Stimulated activated CD8-positive, alpha-beta memory T cell treated with anti-CD3 and anti-CD28 coated beads, Interleukin-7, amount 100 ng/mL, for 24 hours (primary cell): ENCODE measurements around the gene PPP2R2C.

Source experiments
- DNase-seq: peaks from one replicate; pipeline ENCODE4 v3.0.0-alpha.2; 2020; ENCODE audit warnings: low read depth

PPP2R2C gene

DNA sequence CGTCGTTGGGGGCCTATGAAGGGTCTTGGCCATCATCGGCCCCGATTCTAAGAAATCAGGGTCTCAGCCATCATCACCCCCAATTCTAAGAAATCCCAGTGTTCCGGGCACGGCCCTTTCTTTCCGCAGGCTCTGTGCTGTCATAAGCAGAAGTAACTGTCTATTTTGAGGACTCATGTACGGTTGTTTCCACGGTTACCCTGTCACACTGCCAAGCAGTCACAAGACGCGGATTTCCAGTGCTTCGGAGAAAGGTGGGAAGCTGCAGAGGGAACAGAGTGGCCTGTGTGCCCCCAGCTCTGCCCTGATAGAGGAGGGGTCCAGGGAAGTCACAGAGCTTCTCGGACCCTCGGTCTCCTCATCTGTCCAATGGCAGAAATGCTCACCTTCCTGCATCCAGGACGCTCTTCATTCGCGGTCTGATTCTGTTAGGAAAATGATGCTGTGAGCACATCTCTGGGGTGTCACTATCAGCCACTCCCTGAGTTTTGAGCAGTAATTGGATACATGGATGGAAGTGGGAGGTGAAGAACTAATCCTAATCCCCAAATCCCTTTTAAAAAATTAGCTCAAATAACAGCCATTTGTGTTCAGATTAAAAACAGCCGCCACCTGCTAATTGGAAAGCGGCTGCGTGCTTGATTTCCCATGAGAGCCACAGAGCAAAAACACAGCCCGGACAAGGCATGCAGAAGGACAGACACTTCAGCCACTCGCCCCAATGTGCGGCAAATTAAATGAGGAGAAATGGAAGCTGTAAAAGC lies 129.7 kb downstream of the PPP2R2C start:
- DNase-seq, result no peak

DNA sequence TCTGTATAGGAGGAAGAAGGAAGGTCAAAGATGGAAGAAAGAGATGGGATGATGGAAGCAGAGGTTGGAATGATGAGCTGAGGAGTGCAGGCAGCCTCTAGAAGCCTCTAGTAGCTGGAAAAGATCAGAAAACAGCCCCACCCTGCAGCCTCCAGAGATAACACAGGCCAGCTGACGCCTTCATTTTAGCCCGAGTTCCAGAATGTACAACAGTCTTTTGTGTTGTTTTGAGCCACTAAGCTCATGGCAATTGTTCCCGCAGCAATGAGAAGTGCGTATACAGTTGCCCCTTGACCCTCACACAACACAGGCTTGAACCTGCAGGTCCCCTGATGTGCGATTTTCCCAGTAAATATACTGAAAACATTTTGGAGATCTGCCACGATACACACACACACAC lies 130.7 kb downstream of the PPP2R2C start:
- no peak for DNase-seq

DNA sequence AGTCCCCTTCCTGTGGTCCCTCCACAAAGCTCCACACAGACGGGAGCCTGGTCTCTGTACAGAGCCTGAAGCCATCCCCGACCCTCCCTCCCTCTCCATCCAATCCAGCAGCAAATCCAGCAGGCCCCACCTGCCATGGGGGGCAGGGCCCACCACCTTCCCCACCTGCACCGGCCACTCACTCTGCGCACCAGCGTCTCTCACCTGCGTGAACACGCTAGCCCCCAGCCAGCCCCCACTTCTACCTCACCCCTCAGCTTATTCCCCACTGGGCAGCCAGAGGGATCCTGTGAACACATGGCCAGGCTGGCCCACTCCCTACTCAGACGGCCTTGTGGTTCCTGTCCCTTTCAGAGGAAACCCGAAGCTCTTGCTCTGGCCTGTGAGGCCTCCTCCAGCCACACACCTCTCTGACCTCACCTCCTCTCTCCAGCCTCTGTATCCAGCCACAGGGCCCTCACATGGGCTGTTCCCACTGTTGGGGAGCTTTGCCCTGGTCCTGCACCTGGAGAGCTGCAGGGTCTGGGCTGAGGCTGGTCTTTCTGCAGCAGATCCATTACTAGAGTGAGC lies 131.9 kb downstream of the PPP2R2C start:
- no peak for DNase-seq

DNA sequence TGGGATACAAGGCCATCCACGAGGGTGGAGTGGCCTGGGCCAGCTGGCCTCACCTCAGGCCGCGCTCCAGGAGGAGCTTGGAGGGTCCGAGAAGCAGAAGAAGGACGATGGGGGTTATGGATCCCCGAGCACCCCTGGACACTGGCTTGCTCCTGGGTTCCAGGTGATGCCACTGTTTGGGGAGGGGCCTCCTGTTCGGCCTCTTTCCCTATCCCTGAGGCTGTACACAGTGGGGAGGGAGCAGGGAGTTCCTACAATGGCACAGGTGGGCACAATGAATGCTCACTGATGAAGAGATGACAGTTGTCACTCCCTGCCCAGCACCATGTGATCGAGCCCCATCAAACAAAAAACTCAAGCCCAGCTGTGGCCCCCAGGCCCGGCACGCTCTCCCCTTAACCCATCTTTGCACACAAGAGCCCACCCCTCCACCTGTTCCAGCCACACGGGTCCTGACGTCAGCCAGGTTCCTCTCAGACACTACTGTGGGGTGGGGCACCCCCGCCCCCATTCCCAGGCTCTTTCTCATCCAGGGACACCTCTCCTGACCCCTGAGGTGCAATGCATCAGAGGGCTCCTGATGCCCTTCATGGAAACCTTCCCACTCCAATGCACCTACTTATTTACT lies 132.5 kb downstream of the PPP2R2C start:
- DNase-seq, result no peak

DNA sequence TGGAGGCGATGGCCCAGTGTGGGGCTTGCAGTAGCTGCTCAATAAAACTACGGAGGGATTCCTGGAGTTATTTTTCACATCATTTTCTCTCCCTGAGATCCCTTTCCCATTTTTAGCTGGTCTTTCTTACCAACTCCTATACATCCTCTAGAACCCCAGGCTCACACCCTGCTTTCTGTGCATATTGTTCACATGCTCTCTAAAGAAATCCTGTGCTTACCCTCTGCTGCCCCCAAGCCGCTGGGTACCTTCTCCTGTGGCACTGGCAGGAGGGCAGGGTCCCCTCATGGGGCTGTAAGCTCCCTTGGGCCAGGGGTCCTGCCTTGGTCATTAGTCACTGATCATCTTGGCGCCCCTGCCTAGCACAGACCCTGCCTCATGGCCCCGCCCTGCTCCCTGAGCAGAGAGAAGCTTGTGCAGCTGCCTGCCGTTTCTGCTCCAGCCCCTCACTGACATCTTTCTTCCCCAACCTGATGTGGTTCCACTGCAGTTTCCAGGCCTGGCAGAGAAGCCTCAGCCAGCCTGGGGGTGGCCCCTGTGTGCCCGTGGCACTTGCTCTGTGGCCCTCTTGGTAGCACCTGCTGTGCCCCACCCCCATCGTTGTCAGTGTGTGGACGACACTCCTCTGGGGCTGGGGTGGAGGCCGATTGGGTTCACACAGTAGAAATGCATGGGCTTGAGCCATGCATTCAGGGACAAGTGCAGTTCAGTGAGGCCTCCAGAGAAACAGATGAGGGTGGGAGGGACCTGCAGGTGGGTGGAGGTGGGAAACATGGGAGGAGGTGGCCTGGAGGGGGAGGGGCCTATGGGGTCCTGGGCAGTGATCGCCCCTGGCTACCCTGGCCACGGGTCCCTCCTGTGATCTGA lies 133.2 kb downstream of the PPP2R2C start:
- DNase-seq, result no peak

DNA sequence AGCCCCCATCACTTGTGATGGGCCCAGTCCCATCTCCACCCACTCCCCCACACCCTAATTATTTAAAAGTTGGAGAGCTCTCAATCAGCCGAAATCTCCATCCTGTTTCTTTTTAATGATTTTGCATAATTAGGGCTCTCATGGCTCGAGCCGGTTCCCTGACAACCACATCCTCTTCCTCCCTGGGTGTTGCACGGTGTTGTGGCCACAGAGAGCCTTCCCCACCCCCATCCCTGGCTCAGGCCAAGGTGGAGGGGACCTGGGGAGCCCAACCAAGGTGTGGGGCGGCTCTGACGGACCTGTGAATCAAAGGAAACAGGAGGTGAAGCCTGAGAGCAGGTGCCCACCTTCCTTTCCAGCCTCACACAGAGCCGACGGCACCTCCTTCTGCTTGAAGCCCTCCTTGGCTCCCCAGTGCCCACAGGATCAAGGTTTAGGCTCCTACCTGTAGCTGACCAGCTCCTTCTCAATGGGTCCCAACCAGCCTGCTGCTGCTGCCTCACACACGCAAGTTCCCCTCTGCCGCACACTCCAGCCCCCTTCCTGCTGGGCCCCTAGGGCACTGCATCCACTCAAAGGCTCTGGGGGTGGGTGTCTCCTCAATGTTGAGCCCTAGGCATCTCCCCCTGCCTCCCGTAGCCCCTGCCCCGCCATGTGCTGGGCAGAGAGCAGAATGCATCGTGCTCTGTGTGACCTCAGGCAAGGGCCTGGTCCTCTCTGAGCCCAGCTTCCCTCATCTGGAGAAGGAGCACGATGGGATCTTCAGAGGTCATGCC lies 134.1 kb downstream of the PPP2R2C start:
- no peak for DNase-seq

DNA sequence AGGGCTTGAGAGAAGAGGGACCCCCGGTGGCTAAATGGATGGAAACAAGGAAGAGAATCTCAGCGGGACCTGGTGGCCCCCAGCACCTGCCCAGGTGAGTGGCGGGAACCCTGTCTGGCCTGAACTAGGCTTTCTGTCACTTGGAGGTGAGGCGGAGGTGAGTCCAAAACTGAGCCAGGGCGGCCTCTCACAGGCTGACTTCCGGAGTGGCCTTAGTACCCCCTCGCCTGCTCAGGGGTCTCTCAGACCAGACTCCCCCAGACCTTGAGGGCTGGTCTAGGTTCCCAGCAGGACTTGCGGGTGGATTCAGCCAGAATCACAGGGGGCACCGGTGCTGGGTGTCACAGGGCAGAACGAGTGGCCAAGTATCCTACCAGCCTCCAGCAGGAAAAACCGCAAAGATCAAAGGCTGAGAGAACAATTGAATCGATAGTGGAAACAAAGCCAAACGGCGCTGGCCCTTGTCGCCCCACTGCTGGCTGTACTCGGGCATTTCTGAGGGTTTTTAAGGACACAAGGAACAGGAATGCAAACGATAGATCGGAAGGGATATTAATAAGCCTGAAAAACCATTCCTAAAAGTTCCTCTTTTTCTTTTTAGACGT lies 135.0 kb downstream of the PPP2R2C start:
- DNase-seq, result no peak

DNA sequence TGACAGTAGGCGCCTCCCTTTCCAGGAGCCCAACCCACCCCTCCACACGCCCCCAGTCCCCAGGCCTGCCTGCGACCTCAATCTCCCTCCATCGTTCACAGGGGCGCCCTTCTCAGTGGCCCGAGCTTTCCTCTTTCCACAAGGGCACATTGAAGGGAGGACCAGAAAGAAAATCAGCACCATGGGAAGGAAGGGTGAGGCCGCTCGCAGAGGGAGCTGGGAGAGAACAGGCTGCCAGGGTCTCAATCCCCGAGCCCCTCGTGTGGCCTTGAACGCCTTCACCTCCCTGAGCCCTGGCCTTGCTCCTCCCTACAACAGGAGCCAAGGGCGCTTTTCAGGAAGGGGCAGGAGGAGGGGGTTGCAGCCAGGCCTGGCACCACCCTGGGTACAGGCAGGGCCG lies 136.2 kb downstream of the PPP2R2C start:
- no peak for DNase-seq

DNA sequence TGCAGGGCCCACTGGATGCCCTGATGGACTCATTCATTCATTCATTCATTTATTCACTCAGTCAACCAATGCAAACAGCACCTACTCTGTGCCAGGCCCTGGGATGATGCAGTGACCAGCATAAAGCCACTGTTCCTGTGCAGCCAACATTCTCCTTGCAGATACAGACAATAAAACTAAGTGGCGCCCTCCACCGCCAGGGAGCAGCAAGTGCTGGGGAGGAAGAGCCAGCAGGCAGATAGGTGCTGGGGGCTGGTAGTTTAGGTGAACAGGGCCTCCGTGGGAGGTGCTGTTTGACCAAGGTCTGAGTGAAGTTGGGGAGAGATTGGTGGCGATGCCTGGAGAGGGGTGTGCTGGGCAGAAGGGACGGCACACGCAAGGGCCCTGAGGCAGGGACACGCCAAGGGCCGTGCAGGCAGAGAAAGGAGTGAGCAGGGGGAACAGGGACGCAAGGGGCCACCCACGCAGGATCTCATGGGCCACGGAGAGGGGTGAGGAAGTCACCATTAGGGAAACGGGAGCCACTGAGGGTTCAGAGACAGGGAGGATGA lies 137.3 kb downstream of the PPP2R2C start:
- DNase-seq, result no peak

DNA sequence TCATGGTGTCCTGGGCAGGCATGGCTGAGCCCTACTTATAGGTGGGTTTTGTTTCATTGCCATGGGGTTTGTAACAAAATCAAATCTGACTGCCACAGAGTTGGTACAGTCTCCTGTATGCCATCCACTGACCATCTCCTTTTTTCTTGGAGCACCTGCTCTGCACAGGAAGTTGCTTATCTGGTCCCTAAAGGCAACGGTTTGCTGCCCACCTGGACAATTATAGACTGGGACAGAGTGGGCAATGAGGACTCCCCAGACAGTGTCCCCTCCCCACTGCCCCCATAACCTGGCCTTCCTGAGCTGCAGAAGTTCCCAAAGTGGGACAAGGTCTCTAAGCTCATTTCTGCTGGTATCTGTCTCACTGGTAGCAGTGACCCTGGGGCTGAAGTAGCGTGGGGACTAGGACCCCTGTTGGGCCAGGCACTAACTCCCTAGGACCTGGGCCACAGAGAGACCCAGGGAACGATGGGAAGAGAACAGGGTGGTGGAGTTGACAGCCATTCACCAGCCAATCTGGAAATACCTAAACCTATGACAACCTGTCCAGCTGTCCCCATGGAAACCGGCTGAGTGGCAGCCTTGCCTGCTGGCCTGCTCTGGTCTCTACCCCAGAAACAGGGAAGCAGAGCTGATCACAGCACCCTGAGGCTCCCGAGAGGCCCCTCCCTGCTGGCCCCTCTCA lies 138.1 kb downstream of the PPP2R2C start:
- no peak for DNase-seq

DNA sequence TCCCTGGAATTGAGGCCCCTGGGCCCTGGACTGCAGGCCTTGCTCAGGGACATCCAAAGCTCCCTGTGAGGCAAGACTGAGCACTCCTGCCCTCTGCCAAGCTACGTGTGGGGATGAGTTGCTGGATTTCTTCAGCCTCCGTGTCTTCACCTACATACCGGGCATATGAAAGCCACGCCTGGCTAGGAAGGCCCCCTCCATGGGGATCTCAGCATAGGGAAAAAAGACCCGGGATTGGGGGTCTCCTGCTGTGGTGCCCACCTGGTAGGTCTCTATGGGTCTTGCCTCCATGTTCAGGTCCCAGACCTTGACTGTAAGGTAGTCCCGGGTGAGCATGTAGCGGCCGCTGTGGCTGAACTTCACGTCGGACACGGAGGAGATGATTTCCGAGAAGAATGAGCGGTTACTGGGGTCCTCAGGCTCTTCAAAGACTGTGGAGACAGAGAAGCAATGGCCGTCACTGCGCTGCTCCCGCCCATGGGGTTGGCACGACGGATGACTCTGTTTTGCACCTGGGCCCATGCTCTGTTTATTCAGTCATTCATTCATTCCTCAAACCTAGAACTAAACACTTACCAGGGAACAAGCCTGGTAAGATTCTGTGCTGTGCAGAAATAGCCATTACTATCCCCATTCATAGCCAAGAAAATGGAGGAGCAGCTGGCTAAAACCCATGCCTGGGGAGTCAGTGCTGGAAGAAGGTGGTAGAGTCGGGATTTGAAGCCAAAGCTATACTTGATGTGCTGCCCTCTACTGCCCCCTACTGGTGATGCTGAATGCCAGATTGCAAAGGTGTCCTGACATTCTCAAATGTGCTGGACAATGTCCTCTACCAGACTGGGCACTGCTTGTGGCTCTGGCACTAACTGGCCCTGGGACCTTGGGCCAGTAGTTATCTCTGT lies 138.9 kb downstream of the PPP2R2C start:
- no peak for DNase-seq

DNA sequence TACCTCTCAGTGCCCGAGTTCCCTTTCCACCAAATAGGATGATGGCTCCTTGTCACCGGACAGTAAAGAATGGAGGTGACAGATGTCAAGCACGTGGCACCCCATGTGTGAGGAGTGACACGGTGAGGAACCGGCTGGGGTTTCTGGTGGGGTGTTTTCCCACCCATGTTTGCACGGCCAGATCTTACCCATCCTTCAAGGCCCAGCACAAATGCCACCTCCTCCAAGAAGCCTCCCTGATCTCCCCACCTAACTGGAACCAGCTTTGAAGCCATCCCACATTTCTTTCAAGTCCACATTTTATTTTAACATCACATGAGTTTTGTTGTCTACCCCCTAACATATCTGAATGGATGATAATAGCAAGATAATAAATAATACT lies 139.8 kb downstream of the PPP2R2C start:
- no peak for DNase-seq

DNA sequence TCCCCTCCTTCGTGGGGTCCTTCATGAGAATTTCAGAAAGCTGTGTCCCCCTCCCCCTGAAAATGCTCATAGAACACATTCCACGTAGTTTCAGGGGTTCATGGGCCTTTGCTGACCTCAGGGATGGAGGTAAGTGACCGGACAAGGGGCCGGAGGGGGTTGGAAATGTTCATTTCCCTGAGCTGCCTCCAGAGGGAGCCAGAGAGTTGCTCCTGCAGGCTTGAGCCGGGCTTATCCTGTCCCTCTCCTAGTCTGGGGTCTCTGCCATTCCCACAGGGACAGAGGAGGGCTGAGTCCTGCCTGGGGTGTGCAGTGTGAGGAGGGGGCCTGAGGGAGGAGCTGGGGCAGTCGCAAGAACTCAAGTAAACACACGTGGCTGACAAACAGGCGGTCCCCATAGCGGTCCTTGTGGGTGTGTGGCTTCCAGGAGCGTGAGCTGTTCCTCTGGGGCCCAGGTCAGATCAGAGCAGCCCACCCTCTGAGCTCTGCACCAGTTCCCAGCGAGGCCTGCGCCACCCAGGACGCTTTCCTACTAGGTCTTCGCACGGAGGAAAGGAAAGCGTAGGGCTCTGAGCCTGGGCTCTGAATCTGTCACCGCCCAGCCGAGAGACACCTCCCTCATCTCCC lies 140.3 kb downstream of the PPP2R2C start:
- no peak for DNase-seq

DNA sequence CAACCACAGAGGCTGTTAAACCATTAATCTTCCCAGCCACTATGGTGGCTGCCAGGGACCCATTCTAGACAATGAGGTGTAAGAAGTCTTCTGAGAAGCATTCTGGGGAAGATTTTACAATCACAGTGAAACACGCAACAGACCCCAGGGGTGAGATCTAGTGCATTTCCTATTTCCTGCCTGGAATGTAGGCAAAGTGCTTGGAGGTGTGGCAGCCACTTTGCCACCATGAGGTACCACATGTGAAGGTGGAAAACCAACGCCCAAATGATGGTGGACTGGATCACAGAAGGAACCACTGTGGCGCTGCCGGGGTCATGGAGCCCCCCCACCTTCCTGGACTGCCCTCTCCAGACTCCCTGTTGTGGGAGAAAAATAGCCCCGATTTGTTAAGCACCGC lies 140.9 kb downstream of the PPP2R2C start:
- no peak for DNase-seq

DNA sequence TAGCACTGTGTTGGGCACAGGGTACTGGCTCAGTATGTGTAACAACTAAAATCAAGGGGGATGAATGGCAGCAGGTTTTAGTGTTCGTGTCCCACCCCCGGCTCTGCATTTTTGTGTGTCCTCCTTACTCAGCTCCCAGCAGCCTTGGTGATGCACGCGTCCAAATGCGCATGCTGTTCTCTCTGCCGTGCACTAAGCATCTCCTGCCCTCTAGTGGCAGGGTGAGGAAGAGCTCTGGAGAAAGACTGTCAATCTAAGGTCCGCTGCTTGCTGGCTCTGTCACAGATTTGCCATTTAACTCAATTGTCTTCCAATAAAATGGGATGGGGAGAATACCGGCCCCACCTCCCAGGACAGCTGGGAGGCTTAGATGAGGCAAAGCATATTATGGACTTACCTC lies 141.4 kb downstream of the PPP2R2C start:
- no peak for DNase-seq

DNA sequence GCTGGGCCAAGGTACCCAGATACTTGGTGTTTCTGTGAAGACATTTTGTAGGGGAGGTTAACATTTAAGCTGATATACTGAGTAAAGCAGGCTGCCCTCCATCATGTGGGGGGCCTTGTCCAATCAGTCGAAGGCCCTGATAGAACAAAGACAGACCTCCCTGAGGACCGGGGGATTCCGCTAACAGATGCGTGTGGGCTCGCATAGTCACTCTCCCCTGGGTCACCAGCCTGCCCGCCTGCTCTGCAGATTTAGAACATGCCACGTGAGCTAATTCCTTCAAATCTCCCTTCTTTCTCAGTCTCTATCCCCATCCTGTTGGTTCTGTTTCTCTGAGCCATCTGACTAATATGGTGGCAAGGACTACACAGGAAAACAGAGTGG lies 142.0 kb downstream of the PPP2R2C start:
- no peak for DNase-seq

DNA sequence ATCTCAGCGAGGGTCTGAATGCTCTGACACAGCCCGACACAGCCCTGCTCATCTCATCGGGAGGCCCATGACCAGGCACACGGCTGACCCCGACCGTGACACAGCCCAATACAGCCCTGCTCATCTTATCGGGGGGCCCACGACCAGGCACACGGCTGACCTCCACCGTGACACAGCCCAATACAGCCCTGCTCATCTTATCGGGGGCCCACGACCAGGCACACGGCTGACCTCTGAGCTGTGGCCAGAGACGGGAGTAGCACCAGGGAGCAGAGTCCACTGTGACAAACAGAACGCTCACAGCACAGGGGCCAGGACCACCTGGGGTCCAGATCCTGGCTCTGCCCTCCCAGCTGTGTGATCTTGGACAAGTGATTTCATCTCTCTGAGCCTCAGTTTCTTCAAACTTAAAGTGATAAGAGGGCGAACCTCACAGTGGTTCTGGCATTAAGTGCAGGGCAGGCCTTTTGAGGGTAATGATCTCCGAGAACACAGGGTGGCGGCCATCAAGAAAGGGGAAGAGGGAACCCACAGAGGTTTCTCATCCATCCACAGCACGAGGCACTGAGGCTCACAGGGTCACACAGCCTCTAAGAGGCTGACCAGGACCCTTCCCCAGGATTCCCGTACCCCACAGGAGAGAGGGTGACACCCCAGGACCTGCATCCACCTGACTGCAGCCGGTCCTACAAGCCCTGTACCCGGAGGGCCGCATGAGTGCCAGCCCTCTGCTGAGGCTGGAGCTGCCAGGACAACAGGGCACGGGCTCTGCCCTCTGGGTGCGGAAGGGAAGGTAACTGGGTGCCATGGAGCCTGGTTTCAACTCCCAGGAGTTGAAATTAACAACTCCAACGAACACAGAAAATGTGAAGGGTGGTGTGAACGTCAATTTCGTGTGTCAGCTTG lies 142.7 kb downstream of the PPP2R2C start:
- DNase-seq, result no peak

DNA sequence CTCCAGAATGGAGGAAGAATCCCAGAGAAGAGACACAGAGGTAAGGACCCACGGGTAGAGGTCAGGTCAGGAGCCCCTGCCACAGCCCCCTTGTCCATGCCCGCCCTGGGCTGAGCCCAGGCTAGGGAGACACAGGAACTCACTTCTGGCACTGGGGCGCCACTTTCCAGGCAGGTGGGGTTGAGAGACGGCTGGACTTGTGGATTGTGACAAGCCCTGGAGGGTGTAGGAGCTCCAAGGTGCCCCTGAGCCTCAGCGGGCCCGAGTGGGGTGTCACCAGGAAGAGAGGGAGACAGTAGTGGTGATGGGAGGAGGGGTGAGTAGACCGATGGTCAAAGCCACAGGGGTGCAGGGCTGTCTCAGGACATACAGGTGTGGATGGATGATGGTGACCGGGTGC lies 143.9 kb downstream of the PPP2R2C start:
- DNase-seq, result no peak
